HG03439 (cell line): Measurements from ENCODE around the gene HIBCH.
A peak's percentile ranks its signal among the peaks of the same experiment; 100 is the strongest.

Source experiments
- ATAC-seq: cut with Tn5 transposase; IDR thresholded peaks from one replicate; pipeline ENCODE4 v1.9.1; 2021; ENCODE audit warnings: mild to moderate bottlenecking, moderate library complexity; ENCODE audit not compliant: unreplicated experiment

The HIBCH gene

DNA sequence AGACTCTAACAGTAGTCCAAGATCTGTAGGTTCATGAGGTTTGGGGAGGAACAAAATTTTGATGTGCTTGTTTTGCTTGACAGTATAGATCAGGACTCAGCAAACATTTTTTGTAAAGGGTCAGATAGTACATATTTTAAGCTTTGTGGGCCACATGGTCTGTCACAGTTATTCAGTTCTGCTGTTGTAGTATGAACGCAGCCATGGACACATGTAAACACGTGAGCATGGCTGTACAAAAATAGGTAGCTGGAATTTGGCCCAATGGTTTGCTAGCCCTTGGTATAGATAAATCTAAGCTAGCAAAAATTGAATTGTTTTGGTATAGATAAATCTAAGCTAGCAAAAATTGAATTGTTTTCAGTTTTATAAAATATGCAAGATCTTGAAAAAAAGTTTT lies 120.5 kb downstream of the HIBCH start:
- ATAC-seq, result no peak

- no peak for ATAC-seq
These were observed 122.4 kb downstream of the HIBCH start for GRCh38 chr2:190197143-190197720.

- no peak for ATAC-seq
These were observed 129.0 kb downstream of the HIBCH start for GRCh38 chr2:190190507-190191162.

DNA sequence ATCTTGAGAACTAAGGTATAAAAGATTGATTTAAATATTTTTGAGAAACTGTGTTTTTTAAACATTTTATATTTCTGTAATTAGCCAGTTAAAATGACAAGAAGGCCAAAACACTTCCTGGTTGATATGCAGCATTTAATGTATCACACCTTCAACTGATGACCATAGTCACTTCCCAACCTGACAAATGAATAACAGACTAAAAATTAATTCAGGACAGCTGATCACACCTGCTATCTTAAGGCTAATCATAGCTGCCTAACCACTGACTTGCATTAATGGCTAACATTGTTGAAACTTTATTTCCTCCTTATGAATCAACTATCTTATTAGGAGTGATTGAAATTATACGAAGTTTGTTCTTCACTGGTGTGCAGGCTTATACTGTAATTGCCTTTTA lies 131.3 kb downstream of the HIBCH start:
- ATAC-seq, result no peak

- ATAC-seq, result no peak
These were observed 133.4 kb downstream of the HIBCH start for GRCh38 chr2:190186238-190186637.

GRCh38 chr2:190185380-190185779 lies 134.2 kb downstream of the HIBCH start:
- no peak for ATAC-seq

- no peak for ATAC-seq
These were observed 135.2 kb downstream of the HIBCH start for GRCh38 chr2:190184460-190184859.

DNA sequence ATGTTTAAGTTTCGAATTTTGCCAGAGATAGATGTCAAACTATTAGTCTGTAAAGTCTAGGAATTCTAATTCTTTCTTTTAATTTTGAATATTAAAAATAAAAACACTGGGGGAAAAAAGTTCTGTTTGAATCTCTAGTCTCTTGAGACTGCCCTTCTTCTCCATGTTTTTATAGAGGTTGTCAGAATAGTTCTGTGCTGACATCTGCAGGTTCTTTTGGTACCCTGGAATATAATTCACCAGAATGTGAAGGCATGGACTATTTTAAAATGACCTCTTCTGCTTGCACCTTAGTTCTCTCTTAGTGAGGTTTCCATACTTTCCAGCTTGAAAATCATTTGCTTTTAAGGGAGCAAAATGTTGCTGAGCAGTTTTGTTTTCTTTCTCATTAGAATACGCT lies 136.1 kb downstream of the HIBCH start:
- ATAC-seq, result no peak

- no peak for ATAC-seq
These were observed 137.5 kb downstream of the HIBCH start for GRCh38 chr2:190182071-190182524.

- ATAC-seq, result no peak
These were observed 138.4 kb downstream of the HIBCH start for GRCh38 chr2:190181123-190181669.

GRCh38 chr2:190180313-190181122 lies 139.1 kb downstream of the HIBCH start:
- peak; percentile 90 for ATAC-seq

DNA sequence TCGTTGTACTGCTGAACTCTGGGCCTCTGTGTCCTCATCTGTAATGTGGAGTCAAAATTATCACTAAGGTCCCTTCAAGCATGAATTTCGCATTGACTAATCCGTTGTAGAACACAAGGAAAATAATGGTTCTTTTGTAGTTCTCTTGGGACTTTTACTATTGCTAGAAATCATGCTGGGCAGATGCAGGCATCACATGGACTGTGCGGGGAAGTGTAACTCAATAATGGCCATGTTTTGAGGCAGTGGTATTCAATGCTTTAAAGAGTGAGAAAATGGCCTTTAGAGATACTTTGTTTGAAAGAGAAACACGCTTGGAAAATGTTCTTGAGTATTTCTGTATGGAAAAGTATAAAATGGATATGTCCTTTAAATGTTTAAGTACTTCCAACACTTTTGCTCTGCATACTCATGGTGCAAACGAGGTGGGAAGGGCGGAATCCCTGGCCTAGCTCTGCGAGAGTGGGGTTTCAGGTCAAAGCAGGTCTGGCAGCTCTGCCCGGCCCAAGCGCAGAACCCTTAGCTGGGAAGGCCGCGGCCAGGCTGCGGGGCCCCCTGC lies 139.8 kb downstream of the HIBCH start:
- no peak for ATAC-seq

DNA sequence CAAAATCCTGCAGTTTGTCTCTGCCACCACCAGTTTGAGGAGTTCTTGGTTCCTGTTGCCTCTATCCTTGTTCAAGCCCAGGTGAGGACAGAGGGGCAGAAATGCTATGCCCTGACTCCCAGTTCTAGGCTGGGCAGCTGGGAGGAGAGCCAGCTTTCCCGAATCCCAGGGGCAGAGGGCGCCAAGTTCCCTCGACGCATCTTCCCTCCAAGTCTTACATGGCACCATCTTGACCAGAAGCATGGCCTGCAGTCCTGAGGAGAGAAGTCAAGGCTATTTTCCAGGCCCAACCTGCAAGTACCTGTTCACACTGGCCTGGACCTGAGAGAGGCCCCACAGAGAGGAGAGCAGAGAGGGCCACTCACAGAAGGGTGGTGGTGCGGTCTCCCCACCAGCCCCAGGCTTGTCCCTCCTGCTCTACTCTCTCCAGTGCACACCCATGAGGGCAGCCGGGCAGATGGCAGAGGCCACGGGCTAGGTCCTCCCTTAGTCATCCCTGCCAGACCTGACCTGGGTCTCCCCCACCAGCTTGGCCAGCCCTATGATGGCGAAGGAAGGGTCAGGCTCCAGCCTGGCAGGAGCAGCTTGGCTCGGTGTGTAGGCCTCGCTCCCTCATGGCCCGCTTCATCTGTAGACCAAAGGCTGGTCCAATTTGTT lies 141.4 kb downstream of the HIBCH start:
- ATAC-seq, result no peak

DNA sequence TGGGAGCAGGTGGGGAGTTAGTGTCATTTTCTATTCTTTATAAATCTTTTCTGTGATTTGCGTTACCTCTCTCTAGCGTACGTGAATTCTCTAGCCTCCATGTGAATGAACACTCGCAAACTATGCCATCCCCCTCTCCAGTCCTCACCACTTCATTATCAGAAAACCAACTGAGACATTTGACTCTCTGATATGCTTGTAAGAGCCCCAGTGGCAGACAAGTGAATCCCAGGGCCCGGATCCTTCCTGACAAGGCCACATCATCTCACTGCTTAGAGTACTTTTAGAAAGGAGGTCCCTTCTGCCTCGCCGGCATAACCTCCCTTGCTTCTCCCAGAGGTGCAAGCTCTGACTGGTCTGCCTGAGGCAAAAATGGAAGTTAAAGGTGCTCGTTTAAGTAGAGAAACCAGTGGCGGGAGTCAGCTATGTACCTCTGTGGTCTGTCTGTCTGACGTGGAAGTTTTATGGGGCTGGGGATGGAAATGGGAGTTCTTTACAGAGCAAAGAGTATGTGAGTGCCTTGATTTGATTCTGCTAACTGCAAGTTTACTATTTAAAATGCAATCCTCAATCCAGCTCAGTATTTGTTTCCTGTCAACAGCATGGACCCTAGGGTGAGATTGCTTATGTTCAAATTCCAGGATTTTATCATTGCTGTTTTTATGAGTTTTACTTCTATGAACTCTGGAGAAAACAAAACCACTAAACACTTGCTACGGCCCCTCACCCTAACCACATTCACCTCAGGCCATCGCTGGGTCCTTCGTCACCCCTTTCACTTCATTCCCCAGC lies 142.2 kb downstream of the HIBCH start:
- no peak for ATAC-seq

GRCh38 chr2:190173392-190173791 lies 146.2 kb downstream of the HIBCH start:
- no peak for ATAC-seq

- no peak for ATAC-seq
These were observed 149.0 kb downstream of the HIBCH start for GRCh38 chr2:190170673-190171072.

- no peak for ATAC-seq
These were observed 150.2 kb downstream of the HIBCH start for GRCh38 chr2:190169221-190170072.

- no peak for ATAC-seq
These were observed 151.9 kb downstream of the HIBCH start for GRCh38 chr2:190167702-190168101.

DNA sequence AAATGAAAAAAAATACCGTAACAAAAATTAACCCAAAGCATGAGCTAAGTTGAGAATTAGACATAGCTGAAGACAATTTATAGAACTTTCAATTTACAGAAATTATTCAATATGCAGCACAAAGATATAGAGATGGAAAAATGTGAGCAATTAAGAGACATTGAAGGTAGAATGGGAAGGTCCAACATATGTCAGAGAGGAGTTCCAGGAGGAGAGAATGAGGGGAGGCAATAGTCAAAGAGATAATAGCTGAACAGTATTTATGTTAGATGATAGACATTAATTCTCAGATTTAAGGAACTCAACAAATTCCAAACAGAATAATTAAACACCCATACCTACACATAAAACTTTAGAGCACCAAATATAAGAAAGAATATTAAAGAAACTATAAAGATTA lies 154.1 kb downstream of the HIBCH start:
- ATAC-seq, result no peak
